Stimulated activated CD4-positive, alpha-beta T cell treated with anti-CD3 and anti-CD28 coated beads, Interleukin-4, amount 100 ng/mL, for 4 hours (primary cell): ENCODE data around the gene GIMAP4.
"Not testable (repeated sequence)": the region's sequence is repeated elsewhere in the genome, so short reads cannot be mapped to it uniquely, and the experiment has no call there.

Experiments
- DNase-seq, 2 experiments: peaks; one replicate each; pipeline ENCODE4 v3.0.0-alpha.2; 2020

GIMAP4 gene

DNA sequence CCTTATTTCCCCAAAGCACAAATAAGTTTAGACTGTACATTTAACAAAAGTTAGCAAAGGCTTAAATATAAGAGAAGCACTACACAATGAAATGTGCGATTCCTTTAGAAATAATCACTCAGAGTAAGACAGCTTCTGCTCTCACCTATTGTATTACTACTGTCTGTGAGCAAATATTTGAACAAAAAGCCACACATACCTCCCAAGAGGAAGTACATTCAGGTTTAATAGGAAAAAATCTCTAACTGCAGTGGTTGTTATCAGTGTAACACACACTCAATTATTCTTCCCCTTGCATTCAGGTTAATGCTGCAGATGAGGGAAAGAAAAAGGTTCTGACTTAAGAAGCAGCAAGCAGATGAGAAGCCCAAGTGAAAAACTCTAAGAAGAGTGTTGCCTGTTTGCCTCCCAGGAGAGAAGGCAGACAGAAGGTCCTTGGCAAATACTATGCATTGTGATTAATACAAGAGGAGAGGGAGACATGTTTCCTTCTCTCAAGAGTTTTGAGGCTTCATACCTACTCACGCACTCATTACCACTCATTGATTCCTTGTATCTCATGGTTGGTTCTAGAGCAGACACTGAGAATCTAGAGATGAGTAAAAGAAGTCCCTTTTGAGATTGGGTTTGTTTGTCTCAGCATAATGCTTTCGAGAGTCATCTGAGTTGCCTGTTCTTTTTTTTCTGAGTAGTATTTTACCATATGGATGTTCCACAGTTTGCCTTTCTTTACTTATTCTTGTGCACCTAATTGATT lies 13.6 kb downstream of the GIMAP4 start:
- DNase-seq, result no peak

DNA sequence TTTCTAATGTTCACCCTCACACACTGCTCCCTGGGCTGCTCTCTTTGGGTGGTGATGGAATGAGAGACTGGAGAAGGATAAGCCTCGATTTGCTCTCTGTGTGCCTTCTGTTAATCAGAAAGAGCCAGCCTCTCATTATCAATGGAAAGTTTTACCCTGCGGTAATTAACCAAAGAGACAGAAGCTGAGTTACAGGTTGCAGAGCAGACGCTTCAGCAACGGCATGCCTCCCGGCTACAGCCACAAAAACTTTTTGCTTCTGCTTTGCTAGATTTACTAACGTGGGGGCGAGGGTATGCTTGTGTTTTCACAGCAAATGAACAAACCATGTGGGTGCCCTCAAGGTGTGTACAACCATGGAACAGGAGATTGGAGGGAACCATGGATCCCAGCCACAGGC lies 18.0 kb downstream of the GIMAP4 start:
- DNase-seq, result peak in 1 of 2 experiments; percentile 22

DNA sequence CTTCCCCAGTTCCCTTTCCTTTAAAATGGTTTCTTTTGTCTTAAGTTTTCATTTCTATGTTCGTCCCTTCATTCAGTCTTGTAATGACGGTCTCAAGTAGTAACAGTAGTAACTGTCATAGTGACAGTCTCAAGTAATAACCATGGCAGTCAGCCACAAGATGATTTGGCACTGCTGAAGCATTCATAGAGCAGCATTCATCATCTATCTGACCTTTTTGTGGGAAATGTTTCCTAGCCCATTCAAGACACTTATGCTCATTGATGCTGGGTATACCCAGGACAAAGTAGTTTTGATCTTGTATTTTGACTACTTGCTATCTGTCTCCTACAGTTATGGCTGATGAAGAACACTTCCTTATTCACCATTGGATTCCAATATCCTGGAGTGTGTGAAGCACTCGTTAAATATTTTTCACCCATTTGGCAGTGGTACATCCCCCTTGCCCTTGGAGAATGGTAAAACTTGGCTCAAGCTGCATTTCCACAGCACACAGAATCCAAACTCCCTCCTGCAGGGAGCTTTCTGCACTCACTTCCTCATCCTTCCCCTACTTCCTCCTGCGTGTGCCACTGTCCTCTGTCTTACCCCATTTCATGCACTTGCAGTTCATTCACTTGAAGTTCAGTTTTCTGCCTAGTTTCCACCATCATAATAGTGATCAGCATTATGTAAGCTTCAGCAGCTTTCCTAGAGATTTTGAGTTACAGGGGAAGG lies 19.0 kb downstream of the GIMAP4 start:
- no peak for DNase-seq

GRCh38 chr7:150586785-150587152 lies 19.6 kb downstream of the GIMAP4 start:
- DNase-seq, result no peak

GRCh38 chr7:150587551-150587950 lies 20.4 kb downstream of the GIMAP4 start:
- DNase-seq, result no peak

GRCh38 chr7:150594805-150595204 lies 27.6 kb downstream of the GIMAP4 start:
- DNase-seq, result no peak

DNA sequence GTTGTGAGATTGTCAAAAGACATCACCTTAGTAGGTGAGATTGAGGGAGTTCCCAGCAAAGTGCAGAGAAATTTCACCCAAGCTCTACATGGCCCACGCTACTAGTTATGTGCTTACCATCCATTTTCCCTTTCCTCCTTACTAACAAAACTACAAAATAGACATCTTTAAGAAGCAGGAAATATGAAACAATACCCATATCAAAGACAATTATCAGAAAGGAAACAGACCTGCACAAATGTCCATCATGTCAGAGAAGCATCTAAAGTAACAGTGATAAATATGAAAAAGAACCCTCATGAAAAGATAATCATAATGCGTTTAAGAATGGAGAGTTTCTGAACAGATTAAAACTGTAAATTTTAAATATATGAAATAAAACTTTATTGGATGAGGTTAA lies 28.2 kb downstream of the GIMAP4 start:
- no peak for DNase-seq

GRCh38 chr7:150603600-150603999 lies 36.4 kb downstream of the GIMAP4 start:
- not testable (repeated sequence) for DNase-seq

DNA sequence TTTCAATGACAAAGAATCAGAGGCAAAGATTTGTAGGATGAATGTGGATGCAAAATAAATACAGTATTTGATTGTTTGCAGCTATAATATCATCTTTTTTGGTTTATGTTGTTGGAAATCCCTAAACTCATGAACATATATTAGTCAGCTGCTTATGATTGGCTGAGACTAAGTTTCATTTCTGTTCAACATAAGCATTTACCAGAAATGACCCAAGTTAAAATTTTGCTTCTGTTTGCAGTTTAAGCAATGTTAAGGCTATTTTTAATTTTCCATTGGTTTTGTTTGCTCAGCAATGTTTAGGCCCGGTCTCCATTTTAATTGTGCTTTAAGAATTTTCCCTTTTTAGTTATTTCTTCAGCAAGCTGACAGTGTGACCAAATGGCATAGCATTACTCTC lies 43.0 kb downstream of the GIMAP4 start:
- DNase-seq, result no peak

DNA sequence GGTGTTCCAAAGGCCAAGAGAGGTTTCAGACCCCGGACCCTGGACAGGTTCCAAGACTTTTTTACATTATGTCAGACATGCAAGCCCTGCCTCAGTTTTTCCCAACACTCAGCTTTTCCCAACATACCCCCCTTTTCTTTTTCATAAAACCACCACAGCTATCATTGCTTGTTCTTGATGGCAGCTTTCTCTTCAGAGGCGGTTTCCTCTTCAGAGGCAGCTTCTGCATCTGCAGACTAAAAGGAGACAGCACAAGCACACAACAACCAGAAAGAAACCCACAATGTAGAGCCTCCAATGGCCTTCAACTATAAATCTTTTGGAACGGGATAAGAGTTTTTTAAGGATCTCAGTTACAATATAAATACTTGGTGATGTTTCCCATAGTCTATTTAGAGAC lies 45.7 kb downstream of the GIMAP4 start:
- no peak for DNase-seq

DNA sequence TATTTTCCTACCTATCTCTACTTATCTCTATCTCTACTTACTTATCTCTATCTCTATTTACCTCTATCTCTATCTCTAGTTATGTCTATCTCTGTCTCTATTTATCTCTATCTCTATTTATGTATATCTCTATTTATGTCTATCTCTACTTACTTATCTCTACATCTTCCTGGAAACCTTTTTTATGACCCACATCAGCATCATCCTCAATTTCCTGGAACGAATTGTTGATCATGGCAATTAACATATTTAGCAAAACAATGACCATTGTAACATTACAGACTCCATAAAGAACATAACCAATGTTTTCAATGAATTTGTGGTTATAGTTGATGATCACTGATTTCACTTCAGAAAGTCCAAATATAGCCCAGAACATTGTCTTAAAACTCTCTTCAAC lies 46.7 kb downstream of the GIMAP4 start:
- DNase-seq, result no peak

DNA sequence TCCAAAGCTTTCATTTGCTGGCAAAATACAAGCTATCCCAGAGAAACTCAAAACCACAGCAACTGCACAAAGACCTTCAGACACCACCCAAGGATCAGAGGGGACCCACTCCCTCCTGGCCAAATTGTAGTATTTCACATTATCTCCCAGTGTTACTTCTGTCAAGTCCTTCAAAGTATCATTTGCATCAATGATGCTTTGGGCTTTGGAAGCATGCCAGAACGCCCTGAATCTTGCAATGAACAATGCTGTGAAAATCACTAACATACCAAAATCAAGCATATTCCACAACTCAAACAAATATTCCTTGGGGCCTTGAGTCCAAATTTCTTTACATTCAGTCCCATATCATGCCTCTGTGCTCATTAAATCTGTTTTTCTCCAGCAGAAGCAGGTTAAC lies 47.2 kb downstream of the GIMAP4 start:
- DNase-seq, result not testable (repeated sequence)

DNA sequence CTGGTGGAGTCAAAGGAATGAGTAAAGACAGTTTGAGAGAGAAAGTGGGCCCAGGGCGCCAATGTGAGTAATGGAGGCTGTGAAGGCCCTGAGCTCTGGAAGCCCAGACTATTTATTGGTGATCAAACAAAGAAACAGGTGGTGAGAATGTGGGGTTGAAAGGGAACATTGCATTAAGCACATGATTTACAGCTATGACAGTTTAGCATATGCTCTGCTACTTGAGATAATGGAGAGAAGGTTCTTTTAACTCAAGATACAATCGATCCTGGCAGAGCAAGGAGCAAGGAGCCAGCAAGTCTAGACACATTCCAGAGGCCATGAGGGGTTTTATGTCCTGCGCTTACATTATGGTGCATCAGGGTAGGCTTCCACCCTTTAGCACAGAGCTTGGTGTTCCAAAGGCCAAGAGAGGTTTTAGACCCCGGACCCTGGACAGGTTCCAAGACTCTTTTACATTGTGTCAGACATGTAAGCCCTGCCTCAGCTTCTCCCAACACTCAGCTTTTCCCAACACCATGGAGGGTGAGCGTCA lies 48.1 kb downstream of the GIMAP4 start:
- DNase-seq, result not testable (repeated sequence)

DNA sequence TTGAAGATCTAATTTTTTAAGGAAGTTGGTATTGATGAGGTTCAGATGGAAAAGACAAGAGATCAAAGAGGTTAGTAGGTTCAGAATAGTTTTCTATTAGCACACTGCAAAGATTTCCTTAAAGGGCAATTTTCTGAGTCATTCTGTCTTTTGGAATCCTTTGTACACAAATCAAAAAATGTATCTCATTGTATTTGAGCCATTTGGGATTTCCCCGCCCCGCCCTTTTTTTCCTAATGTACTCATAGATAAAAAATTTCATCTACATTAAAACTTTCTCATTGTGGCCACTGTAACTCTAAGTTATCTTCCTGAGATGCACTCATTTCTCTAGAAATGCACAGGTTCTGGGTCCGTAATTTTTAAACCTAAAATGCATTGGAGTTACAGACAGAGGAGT lies 52.9 kb downstream of the GIMAP4 start:
- peak in 1 of 2 experiments; percentile 51 for DNase-seq

- DNase-seq, result no peak
Observed at GRCh38 chr7:150620617-150621371, 53.6 kb downstream of the GIMAP4 start.

GRCh38 chr7:150621376-150621775 lies 54.2 kb downstream of the GIMAP4 start:
- DNase-seq, result no peak
